NK-92 (cell line): ENCODE results near the gene ZNF581.

ENCODE experiments used
- DNase-seq: peaks from one replicate; lab custom pipeline; 2025; ENCODE audit not compliant: unreplicated experiment; lab: John Stamatoyannopoulos, UW

ZNF581 gene

DNA sequence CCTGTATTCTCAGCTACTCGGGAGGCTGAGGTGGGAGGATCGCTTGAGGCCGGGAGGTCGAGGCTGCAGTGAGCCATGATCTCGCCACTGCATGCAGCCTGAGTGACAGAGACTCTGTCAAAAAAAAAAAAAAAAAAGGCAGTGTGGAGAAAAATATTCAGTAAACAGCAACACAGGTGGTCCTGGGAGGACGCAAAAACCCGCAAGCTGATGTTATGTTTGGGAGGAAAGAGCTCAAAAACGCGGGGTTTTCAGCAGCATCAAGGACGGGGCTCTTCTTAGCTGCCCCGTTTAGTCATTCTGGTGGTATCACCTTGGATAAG, 18.5 kb upstream of the ZNF581 start:
- DNase-seq = no peak

- DNase-seq = no peak
Measured at GRCh38 chr19:55626350-55626749, 17.1 kb upstream of the ZNF581 start.

DNA sequence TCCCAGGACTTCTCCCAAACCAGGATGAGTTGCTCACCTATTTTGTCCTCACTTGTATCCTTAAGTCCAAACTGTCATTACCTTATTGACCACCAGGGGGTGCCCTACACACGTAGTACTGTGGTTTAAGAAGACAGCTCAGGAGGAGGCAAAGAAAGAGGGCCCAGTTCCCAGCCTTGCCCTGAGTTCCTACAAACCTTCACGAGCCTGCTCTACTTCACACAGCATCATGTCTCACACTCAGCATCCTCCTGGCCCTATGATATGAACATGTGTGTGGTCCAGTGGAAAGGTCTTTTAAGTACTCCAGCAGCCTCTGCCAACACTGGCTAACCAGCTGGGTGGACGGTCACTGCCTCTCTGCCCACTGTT, 11.0 kb upstream of the ZNF581 start:
- no peak for DNase-seq

DNA sequence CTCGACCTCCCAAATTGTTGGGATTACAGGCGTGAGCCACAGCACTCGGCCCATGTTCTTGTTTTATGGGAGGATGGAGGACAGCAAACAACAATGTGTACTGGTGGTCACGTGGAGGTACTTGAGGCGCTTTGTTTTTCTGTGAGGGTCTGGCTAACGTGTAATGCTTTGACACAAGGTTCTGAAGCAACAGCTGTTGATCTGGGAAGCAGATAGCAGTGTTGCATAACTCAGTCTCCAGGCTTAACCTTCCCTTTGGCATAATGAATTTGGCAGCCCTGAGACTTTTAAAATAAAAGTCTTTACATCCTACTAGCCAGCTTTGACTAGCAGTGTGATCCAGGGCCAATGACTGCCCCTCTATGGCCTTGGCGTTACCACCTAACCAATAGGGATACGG, 9.6 kb upstream of the ZNF581 start:
- no peak for DNase-seq

DNA sequence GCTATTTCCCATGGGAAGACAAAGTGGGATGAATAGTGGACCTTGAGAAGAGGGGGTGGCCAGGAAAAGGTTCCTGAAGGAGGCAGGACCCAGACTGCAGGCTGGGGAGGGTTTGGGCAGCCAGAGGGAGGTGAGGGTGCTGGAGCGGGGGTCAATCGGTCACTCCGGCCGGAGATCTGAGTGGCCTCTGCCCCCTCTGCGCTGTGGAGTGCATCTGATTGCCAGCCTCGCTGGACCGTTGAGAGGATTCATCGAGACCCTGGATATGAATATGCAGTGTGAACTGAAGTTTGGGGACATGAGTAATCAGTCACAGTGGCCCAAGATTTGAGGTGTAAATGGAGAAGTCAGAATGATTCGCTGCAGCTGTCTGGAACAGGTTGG, 8.1 kb upstream of the ZNF581 start:
- DNase-seq = no peak

- no peak for DNase-seq
Measured at GRCh38 chr19:55635856-55636440, 7.5 kb upstream of the ZNF581 start.

- no peak for DNase-seq
Measured at GRCh38 chr19:55636723-55637122, 6.7 kb upstream of the ZNF581 start.

- no peak for DNase-seq
Measured at GRCh38 chr19:55637534-55637933, 5.9 kb upstream of the ZNF581 start.

DNA sequence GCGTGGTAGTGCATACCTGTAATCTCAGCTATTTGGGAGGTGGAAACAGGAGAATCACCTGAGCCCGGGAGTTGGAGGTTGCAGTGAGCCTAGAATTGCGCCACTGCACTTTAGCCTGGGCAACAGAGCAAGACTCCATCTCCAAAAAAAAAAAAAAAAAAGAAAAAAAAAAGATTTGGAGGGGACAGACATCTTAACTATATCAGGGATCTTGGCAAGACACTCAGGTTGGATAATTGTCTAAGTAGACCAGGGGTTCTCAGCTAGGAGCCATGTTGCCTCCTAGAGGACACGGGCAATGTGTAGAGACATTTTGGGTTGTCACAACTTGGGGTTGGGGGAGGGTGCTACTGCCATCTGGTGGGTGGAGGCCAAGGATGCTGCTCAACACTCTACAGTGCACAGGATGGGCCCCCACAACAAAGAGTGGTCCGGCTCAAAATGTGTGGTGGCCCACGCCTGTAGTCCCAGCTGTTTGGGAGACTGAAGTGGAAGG, 4.5 kb upstream of the ZNF581 start:
- no peak for DNase-seq

- no peak for DNase-seq
Measured at GRCh38 chr19:55640043-55640576, 3.3 kb upstream of the ZNF581 start.

- DNase-seq = no peak
Measured at GRCh38 chr19:55640577-55641425, 2.6 kb upstream of the ZNF581 start, which contains the start of gene ZNF580. TSS of gene ZNF580 (plus strand) at chr19:55641002. CDS start at chr19:55642509, 1,507 bp downstream.

- DNase-seq = no peak
Measured at GRCh38 chr19:55641426-55642152, 1.9 kb upstream of the ZNF581 start.

DNA sequence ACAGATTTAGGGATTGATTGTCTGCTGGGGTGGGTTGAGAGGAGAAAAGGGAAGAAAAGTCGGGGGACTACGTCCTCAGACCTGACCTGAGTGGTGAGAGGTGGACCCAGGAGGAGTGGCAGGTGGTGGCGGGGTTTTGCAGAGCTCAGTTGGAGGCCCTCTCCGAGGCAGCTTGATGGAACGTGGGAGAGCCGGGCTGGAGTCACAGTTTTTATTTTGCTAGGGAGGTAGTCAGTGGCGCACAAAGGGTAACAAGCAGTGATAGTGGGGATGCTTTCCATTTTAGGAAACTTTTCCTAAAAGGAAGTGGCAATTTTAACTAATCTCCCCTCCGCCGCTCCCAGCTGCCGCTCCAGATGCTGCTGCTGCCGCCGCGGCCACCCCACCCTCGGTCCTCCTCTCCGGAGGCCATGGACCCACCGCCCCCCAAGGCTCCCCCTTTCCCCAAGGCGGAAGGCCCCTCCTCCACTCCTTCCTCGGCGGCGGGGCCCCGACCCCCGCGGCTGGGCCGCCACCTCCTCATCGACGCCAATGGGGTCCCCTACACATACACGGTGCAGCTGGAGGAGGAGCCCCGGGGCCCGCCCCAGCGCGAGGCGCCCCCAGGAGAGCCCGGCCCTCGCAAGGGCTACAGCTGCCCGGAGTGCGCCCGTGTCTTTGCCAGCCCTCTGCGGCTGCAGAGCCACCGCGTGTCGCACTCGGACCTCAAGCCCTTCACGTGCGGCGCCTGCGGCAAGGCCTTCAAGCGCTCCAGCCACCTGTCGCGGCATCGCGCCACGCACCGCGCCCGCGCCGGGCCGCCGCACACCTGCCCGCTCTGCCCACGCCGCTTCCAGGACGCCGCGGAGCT, 1.1 kb upstream of the ZNF581 start:
- DNase-seq = no peak

- DNase-seq = no peak
Measured at GRCh38 chr19:55643887-55644176, 383 bp downstream of the ZNF581 start.

DNA sequence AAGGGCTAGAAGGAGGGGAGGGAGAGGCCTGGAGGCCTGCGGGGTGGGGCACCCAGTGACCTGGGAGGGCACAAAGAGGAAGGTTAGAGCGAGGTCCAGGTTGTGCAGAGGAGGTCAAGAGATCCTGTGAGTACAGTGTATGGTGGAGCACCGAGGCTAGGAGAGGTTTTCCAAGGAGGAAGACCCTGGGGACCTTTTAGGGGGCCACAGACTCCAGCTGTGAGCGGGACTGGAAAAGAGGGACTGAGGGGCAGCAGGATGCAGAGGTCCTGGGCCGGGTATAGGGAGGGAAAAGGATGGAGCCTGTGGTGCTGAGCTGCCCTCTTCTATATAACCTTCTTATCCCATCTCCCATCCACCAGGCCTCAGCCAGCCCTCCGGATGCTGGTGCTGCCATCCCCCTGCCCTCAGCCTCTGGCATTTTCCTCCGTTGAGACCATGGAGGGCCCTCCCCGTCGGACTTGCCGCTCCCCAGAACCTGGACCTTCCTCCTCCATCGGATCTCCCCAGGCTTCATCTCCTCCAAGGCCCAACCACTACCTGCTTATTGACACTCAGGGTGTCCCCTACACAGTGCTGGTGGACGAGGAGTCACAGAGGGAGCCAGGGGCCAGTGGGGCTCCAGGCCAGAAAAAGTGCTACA, 863 bp downstream of the ZNF581 start:
- no peak for DNase-seq

DNA sequence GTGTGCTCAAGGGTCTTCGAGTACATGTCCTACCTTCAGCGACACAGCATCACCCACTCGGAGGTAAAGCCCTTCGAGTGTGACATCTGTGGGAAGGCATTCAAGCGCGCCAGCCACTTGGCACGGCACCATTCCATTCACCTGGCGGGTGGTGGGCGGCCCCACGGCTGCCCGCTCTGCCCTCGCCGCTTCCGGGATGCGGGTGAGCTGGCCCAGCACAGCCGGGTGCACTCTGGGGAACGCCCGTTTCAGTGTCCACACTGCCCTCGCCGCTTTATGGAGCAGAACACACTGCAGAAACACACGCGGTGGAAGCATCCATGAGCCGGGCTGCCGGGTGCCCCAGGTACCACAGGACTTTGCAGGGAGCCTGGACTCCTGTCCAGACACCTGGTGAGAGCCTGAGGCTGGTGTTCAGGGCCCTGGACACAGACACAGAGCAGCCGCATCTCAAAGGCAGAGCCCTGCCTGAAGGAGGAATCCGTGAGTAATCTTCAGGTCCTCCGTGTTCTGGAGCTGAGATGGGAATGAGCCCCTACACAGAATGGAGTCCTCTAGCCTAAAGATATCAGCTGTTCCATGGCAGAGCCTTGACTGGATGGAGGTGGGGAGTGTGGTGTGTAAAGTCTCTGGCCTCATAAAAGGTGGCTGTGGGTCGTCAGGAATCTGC, 1.5 kb downstream of the ZNF581 start:
- DNase-seq = no peak

GRCh38 chr19:55645512-55645881, 2.0 kb downstream of the ZNF581 start:
- DNase-seq = no peak

DNA sequence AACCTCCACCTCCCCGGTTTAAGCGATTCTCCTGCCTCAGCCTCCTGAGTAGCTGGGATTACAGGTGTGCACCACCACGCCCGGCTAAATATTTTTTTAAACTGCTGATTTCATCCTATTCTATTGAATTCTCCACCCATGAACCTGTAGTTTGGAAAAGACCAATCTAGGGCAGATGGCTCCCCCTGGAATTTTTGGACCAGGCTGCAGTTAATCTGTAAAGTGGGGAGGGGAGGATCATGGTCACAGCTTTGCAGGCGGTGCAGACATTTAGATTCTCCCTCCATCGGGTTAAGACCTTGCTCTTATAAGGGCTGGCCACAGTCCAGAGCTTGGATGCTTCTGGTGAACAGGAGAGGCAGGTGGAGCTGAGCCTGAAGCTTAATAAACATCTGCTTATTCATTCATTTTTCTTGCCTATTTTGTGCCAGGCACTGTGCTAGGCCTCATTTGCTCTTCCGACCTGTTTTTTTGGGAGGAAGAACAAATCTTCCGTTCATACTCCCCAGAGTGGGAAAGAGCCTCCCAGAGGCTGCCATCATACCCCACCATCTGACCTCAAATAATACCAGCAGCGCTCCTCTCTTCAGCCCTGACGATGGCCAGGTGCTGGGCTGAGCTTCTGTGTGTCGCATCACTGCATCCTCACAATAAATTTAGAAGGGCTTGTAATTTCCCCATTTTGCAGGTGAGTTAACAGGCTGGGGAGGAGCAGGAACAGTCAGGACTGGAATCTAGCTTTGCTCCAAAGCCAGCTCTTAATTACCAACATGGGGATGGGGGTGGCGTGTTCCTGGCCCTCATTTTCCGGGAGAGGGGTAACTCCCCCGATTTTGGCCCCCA, 3.7 kb downstream of the ZNF581 start:
- no peak for DNase-seq
